NCI-H146 treated with DMSO at 0.1 percent for 48 hours (cell line): Measurements from ENCODE around the gene ATP8B4.
"Not testable (repeated sequence)": the region's sequence is repeated elsewhere in the genome, so short reads cannot be mapped to it uniquely, and the experiment has no call there.

Experiments used
- DNase-seq: peaks from one replicate; lab custom pipeline; 2025; ENCODE audit not compliant: unreplicated experiment; lab: John Stamatoyannopoulos, UW

ATP8B4 gene

DNA sequence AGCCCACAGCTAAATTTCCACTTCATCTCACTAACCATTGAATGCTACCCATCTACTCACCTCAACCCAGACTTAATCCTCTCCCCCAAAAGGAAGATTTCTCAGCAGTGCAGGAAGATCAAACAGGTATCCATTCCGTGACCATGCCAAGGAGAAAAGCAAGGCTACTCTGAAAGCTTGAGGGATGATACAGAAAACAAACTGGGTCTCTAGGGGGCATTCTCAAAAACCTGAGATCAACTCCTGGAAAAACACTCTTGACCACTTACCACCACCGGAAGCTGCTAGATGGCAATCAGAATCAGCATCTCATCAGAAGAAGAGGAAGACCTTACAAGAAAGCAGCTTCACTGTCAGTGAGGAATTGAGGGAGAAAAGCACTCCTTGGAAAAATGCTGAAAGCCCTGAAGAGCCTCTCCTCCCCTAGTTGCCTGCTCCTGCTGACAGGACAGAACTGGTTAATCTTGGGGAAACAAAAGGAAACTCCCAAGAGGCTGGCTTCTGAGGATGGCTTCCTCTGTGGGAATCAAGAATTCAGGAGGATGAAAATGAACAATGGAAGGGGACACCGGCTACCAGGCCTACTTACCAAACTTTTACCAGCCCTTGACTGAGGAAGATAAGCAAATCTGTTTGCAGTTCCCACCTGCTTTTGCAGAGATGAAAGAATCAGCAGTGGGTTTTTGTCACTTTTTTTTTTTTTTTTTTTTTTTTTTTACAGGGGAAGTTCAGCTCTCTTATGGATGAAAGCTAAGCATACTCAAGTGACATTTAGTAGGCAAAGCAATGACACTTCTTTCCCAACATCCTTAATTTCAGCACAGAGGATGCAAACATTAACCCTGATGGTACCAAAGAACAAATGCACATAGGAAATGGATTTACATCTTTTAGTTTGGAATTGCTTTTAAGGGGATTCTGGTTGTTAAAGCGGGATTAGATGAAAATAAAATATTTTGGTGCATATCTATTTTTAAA is at the start of gene ATP8B4:
ATP8B4 (minus strand) TSS at position 171 of the 978 bp plus-strand sequence. CDS start 12,267 bp downstream, outside the sequence.
- no peak for DNase-seq

- DNase-seq = no peak
Measured at GRCh38 chr15:50168379-50168778, 49.3 kb upstream of the ATP8B4 start.

- DNase-seq = no peak
Measured at GRCh38 chr15:50167110-50167509, 48.1 kb upstream of the ATP8B4 start.

DNA sequence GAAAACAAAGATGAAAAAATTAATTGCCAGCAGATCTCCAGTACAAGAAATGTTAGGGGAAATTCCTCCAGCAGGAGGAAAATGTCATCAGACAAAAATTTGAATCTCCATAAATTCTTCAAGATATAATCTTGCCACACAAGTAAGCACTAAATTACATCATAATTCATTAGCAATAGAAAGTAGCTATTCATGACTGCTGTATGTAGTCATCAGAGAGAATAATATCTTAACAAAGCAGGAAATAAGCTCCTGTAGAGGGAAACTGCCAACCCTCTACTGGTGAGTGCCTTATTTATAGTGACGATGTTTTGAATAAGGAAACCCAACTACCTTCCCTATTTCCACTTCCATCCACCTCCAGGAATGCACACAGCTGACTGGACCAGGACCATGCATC is 47.2 kb upstream of the ATP8B4 start:
- no peak for DNase-seq

DNA sequence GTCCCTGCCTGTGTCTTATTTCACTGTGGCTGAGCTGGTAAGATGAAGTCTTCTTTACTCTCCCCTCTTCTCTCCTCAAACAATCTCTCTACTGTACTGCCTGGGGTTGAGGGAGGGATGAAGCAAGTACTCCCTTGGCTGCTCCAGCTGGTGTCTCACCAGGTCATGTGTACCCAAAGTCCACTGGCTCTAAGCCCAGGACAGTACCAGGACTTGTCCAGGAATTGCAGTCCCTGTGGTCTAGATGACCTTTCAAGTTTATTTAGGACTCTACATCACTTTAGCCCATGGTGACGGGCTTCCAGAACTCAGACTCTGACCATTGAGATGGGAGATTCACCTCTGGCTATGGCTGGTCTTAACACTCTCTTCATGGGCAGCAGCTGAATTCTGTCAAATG is 45.4 kb upstream of the ATP8B4 start:
- DNase-seq = no peak

- no peak for DNase-seq
Measured at GRCh38 chr15:50163719-50164410, 44.8 kb upstream of the ATP8B4 start.

- DNase-seq = no peak
Measured at GRCh38 chr15:50162969-50163718, 44.1 kb upstream of the ATP8B4 start.

GRCh38 chr15:50158236-50158635 is 39.2 kb upstream of the ATP8B4 start:
- not testable (repeated sequence) for DNase-seq

GRCh38 chr15:50151476-50151875 is 32.4 kb upstream of the ATP8B4 start:
- DNase-seq = no peak

DNA sequence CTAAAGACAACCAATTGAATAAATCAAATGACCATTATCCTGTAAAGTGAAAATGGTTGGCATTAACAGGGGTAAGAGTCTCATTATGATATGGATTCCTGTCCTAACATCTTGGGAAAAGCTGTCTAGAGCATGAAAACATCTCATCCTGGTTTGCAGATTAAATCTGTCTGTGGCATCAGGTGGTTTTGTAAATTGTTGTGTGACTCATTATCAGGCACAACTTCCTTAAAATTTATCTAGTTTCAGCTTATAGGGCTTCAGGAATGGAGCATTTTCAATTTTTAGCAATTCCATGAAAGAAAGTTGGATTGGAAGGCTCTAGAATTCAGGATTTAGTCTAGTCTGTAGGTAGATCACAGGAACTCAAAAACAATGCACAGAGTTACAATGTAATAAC is 31.8 kb upstream of the ATP8B4 start:
- no peak for DNase-seq

DNA sequence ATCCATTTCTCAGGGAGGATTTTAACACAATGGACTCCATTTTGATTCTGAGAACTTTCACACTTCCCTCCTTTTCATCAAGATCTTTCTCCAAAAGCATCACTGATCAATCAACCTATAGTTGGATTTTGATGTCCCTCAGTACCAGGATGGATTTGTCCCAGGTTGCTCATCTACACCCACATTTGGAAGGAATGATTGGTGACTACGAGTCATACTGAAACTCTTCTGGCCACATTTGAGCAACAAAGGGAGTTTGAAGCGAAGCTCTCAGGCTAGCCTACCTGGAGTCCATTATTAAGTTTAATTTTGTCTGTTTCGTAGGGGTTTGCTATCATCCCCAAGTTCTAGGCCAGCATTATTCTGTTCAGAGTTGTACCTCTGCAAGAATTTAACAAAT is 31.3 kb upstream of the ATP8B4 start:
- DNase-seq = no peak

- DNase-seq = no peak
Measured at GRCh38 chr15:50149090-50149489, 30.1 kb upstream of the ATP8B4 start.

DNA sequence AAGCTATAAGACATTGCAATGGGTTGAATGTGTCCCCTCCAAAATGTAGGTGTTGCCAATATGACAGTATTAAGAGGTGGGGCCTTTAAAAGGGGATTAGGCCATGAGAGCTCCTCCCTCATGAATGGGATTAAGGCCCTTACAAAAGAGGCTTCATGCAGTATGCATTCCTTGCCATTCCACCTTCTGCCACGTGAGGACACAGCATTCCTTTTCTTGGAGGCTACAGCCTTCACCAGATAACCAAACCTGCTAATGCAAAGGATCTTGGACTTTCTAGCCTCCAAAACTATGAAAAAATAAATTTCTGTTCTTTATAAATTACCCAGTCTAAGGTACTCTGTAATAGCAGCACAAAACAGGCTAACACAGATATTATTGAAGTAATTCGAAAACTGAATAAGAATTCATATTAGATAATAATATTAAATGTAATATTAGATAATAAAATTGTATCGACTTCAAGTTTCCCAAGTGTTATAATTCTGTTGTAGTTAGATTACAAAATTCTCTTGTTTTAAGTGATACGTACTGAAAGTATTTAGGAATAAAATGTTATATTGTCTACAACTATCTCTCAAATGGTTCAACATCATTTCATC is 29.4 kb upstream of the ATP8B4 start:
- DNase-seq = peak; percentile 2

DNA sequence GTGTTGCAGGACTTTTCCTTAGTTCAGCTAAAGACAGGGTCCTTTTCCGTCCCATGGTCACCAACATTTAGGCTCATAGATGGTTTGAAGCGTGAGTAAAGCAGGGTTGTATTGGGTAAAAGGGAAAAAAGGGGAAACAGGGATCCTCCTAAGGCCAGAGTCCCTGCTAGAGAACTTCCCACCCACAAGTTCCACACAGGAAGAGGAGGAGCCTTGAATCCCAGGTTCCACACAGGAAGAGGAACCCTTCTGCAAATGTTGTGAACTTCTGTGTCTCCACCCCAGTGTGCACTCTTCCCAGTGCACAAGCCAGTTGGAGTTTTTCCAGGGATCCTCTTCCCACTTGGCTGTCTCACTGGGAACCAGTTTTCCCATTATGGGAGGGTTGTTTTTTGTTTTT is 27.6 kb upstream of the ATP8B4 start:
- DNase-seq = no peak

DNA sequence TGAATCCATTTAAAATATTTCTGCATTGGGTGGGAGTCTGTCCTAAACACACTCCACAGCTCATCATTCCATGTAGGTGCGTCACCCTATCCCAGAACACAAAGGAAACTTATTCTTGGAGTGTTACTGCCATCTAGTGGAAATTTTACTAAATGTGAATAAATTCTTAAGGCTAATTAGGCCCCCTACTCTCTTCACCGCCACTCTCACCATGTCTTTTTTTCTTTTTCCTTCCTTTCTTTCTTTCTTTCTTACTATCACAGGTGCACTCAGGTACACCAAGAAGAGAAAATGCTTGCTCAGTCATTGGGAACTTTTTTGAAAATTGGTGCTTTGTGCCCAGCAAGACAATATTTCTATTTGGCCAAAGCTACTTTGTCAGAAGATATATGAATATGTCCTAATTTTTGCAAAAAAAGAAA is 26.4 kb upstream of the ATP8B4 start:
- DNase-seq = peak; percentile 4

GRCh38 chr15:50144341-50145120 is 25.5 kb upstream of the ATP8B4 start:
- no peak for DNase-seq

DNA sequence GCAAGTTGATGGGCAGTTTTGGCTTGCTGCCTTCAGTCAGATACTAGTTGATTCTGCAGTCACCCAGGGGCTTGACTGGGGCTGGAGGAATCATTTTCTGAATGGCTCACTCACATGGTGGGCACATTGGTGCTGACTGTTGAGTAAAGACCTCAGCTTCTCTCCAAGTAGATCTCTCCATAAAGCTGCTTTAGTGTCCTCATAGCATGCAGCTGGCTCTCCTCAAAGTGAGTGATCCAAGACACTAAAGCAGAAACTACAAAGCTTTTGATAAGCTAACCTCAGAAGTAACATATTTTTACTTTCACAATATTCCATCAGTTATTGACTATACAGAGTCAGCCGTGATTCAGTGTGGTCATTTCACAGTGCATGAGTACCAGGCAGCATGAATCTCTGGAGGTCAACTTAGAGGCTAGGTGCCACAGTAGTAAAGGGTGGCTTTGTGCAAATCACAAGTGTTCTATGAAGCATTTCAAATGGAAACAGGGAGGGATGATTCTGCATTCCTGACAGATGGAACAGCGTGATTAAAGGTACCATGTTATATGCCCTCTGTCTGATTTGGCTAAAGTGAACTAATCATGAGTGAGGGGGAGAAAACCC is 24.3 kb upstream of the ATP8B4 start:
- no peak for DNase-seq

- no peak for DNase-seq
Measured at GRCh38 chr15:50141856-50142255, 22.8 kb upstream of the ATP8B4 start.

DNA sequence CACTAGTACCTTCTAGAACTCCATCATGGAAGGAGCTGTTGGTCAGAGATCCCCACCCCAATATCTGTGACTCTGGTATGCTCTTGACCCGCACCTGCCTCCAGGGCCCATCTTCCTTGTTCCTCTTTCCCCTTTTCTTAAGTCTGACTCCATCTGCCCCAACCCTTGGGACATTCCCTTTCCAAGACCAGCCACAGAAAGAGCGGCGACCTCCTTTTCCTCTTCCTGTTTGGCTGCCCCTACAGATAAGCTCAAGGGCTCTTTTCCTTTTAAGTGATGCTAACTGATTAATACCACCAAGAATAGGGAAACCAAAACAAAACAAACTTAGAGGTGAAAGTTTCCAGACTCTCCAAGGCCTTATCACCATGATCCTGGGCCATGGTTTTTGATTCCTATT is 21.9 kb upstream of the ATP8B4 start:
- DNase-seq = no peak

DNA sequence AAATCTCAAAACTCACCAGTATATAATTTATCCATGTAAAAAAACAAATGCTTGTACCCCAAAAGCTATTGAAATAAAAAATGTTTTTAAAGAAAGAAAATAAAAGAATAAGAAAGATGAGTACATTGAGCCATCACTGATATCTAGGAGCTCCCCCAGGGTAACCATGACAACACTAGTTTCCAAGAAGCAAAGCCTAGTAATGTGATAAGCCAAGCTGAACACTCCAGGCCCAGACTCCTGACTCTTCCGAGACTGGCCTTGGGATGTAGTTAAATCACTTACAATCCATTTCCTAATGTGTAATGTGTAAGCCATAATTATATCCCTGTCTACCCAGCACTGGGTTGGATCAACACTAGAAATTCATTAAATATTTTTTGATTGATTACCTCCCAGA is 21.1 kb upstream of the ATP8B4 start:
- DNase-seq = no peak
